ENCODE measurements around the gene PNMA6E. TPM values are rescaled to one million over a fixed set of nuclear protein-coding genes. Genes with fewer than 3 reads are reported as not detected.

The PNMA6E gene
- total and polyA plus RNA-seq, 9 of the 15 experiments (the other 6 are each of a cell fraction or from before 2014, with no cell fraction given): 0.03 TPM; not detected in 8

DNA sequence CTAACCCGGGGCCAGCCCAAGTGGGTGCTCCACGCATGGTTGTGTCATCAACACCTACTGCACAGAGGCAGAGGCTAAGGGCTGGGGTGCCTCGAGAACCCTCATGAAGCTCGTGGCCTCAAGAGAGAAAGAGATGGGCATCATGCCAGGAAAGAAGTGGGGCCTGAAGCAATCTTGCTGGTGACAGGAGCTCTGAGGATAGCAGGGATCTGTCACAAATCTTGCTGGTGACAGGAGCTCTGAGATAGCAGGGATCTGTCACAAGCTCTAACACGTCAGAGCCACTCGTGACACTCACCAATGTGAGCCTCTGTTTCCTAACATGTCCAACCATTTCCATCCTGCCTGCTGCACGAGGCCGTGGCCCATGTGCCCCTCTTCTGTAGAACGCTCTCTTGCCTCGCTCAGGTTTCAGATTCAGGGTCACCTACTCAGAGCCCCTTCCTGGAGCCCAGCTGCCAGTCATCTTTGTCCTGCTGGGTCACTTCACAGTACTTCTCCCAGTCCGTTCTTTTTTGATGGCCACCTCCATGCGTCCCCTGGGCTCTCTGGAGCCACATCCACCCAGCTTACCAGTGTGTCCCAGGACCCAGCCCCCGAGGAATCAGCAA is 21.1 kb downstream of the PNMA6E start (continued):
- TF ChIP-seq, protein P1, sequence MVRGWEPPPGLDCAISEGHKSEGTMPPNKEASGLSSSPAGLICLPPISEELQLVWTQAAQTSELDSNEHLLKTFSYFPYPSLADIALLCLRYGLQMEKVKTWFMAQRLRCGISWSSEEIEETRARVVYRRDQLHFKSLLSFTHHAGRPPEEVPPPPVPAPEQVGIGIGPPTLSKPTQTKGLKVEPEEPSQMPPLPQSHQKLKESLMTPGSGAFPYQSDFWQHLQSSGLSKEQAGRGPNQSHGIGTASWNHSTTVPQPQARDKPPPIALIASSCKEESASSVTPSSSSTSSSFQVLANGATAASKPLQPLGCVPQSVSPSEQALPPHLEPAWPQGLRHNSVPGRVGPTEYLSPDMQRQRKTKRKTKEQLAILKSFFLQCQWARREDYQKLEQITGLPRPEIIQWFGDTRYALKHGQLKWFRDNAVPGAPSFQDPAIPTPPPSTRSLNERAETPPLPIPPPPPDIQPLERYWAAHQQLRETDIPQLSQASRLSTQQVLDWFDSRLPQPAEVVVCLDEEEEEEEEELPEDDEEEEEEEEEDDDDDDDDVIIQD (CRISPR knock-in tag; IDR thresholded peaks at IDR 0.05): 0 out of 2 replicates have a peak, but pooled peaks have one; percentile 43
- TF ChIP-seq HLTF (IDR thresholded peaks at IDR 0.05): no peak
- no peak for TF ChIP-seq SMARCE1 (IDR thresholded peaks at IDR 0.05)
- TF ChIP-seq, protein P2, sequence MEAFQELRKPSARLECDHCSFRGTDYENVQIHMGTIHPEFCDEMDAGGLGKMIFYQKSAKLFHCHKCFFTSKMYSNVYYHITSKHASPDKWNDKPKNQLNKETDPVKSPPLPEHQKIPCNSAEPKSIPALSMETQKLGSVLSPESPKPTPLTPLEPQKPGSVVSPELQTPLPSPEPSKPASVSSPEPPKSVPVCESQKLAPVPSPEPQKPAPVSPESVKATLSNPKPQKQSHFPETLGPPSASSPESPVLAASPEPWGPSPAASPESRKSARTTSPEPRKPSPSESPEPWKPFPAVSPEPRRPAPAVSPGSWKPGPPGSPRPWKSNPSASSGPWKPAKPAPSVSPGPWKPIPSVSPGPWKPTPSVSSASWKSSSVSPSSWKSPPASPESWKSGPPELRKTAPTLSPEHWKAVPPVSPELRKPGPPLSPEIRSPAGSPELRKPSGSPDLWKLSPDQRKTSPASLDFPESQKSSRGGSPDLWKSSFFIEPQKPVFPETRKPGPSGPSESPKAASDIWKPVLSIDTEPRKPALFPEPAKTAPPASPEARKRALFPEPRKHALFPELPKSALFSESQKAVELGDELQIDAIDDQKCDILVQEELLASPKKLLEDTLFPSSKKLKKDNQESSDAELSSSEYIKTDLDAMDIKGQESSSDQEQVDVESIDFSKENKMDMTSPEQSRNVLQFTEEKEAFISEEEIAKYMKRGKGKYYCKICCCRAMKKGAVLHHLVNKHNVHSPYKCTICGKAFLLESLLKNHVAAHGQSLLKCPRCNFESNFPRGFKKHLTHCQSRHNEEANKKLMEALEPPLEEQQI (IDR thresholded peaks at IDR 0.05): no peak
- TF ChIP-seq MAFF (IDR thresholded peaks at IDR 0.05; ENCODE audit: low read length): no peak
- TF ChIP-seq ZNF75A (CRISPR knock-in tag; IDR thresholded peaks at IDR 0.05): no peak
- no peak for TF ChIP-seq FOXK2 (conservative IDR thresholded peaks at IDR 0.05 in 1 of 2, IDR thresholded peaks at IDR 0.05 in 1 of 2; ENCODE audit: low read depth in 2 of 2)
- no peak for TF ChIP-seq KLF13 (tag; IDR thresholded peaks at IDR 0.05; ENCODE audit: borderline replicate concordance, low read depth)
- TF ChIP-seq, protein P3, sequence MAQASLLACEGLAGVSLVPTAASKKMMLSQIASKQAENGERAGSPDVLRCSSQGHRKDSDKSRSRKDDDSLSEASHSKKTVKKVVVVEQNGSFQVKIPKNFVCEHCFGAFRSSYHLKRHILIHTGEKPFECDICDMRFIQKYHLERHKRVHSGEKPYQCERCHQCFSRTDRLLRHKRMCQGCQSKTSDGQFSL (CRISPR knock-in tag; IDR thresholded peaks at IDR 0.05): no peak
- TF ChIP-seq, protein P3 (tag; IDR thresholded peaks at IDR 0.05): no peak
- no peak for TF ChIP-seq ZFP36 (IDR thresholded peaks at IDR 0.05; ENCODE audit: low read depth, low read length, partially characterized antibody)
- no peak for TF ChIP-seq FOS (IDR thresholded peaks at IDR 0.05; ENCODE audit: extremely low read depth, insufficient read length)
- TF ChIP-seq MYNN (IDR thresholded peaks at IDR 0.05): no peak
- no peak for TF ChIP-seq MYNN (CRISPR knock-in tag; IDR thresholded peaks at IDR 0.05)
- no peak; the same call in 1 of the 2 replicates for TF ChIP-seq ZFX (CRISPR knock-in tag; IDR thresholded peaks at IDR 0.05)
- TF ChIP-seq ZNF699 (CRISPR knock-in tag; IDR thresholded peaks at IDR 0.05; ENCODE audit: insufficient replicate concordance): no peak
- TF ChIP-seq PML (IDR thresholded peaks at IDR 0.05; ENCODE audit: low read length): no peak
- TF ChIP-seq, protein P4, sequence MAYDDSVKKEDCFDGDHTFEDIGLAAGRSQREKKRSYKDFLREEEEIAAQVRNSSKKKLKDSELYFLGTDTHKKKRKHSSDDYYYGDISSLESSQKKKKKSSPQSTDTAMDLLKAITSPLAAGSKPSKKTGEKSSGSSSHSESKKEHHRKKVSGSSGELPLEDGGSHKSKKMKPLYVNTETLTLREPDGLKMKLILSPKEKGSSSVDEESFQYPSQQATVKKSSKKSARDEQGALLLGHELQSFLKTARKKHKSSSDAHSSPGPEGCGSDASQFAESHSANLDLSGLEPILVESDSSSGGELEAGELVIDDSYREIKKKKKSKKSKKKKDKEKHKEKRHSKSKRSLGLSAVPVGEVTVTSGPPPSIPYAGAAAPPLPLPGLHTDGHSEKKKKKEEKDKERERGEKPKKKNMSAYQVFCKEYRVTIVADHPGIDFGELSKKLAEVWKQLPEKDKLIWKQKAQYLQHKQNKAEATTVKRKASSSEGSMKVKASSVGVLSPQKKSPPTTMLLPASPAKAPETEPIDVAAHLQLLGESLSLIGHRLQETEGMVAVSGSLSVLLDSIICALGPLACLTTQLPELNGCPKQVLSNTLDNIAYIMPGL (CRISPR knock-in tag; IDR thresholded peaks at IDR 0.05): no peak
- no peak for TF ChIP-seq SRSF1 (IDR thresholded peaks at IDR 0.05; ENCODE audit: low read depth, low read length)
- TF ChIP-seq DMBX1 (CRISPR knock-in tag; IDR thresholded peaks at IDR 0.05; ENCODE audit: borderline replicate concordance): peak; percentile 42; the same call in 1 of the 2 replicates
- TF ChIP-seq, protein P5, sequence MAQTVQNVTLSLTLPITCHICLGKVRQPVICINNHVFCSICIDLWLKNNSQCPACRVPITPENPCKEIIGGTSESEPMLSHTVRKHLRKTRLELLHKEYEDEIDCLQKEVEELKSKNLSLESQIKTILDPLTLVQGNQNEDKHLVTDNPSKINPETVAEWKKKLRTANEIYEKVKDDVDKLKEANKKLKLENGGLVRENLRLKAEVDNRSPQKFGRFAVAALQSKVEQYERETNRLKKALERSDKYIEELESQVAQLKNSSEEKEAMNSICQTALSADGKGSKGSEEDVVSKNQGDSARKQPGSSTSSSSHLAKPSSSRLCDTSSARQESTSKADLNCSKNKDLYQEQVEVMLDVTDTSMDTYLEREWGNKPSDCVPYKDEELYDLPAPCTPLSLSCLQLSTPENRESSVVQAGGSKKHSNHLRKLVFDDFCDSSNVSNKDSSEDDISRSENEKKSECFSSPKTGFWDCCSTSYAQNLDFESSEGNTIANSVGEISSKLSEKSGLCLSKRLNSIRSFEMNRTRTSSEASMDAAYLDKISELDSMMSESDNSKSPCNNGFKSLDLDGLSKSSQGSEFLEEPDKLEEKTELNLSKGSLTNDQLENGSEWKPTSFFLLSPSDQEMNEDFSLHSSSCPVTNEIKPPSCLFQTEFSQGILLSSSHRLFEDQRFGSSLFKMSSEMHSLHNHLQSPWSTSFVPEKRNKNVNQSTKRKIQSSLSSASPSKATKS (CRISPR knock-in tag; IDR thresholded peaks at IDR 0.05): no peak

Measured in K562 (cell line).